GM19240 (cell line): Measurements from ENCODE around the gene FGF2.
"Not testable (repeated sequence)": the region's sequence is repeated elsewhere in the genome, so short reads cannot be mapped to it uniquely, and the experiment has no call there.

Source experiments
- DNase-seq: peaks from one replicate; pipeline ENCODE4 v3.0.0; 2011; ENCODE audit warnings: low spot score; ENCODE audit not compliant: insufficient read length

Gene FGF2

GRCh38 chr4:122826553-122827257, at the start of gene FGF2:
Gene FGF2, plus strand, starts transcription at chr4:122826831. Its CDS starts 344 bp downstream, at chr4:122827175.
- no peak for DNase-seq

GRCh38 chr4:122776916-122777315, 49.7 kb upstream of the FGF2 start:
- DNase-seq, result no peak

DNA sequence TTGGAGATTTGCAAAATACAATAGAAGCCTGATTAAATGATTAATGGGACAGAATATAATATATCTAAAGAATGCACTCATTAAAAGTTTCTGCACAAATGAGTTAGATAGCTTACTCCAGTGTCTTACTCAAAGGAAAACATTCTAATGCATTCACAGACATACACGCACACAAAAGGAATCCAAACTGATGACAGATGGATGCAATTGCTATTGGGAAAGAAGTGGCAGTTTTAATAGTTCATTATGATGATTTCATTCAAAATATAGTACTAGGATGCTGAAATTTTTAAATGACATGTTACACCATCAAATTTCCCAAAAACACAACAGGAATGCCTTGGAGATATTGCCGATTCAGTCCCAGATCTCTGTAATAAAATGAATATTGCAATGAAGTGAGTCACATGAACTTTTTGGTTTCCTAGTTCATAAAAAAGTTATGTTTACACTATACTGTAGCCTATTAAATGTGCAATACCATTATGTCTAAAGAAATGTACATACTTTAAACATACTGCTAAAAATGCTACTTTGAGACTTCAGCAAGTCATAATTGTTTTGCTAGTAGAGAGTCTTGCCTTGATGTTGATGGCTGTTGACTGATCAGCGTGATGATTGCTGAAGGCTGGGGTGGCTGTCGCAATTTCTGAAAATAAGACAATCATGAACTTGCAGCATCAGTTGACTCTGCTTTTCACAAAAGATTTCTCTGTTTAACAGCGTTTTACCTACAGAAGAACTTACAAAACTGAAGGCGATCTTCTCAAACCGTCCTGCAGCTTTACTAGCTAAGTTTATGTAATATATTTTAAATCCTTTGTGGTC, 48.6 kb upstream of the FGF2 start:
- DNase-seq, result no peak

DNA sequence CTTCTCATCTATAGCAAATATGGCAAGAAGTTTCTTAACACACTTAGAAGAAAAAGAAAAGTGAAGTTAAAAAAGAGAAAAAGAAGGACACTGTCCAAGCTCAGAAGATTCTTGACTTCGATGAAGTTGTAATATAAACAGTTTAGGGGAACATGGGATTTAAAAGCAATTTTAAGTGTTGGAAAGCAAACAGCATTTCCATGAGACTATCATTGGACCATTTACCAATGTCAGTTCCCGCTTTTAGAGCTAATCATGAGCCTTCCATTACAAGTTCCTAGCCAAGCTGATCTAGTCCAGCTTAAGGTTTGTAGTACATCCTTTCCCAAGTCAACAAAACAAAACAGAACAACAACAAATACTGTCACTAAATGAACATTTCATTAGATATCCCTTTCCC, 45.1 kb upstream of the FGF2 start:
- no peak for DNase-seq

DNA sequence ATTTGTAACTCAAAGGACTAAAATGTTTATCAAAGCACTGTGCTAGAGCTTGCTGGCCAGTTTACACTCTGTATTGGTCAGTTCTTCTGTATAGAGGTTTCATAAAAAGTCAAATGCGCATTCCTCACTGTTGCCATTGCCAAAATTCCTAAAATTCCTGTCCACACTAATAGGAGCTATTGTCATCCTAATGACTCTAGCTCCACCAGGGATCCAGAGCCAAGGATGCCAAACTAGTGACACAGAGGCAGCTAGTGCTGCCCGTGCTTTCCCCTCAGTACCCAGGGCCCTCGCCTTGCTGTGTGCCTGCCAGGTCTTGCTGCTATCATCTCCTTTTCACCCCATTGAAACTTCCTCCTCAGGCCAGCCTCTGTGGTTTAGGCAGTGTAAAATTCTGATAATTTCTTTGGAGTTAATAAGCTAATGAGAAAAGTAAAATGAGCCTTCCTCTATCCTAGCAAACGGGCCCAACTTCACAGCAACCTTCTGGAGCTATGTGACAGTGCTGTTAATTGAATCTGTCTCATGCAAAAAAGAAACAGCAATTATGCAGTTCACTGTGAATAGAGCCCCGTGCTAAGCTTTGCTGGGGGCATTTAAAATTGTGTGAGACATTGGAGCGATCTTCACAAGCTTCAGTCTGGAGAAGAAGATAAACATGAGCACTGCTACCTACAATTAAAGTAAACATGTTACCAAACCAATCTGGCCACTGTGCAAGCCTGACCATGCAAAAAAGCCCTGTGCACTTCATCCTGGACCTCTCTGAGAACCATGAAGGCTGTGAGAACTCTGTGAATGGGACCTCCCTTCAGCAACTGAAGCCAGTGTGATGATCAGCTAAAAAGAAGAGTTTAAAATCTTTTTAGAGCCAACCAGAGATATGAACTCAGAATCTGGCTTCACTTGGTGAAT, 43.1 kb upstream of the FGF2 start:
- DNase-seq, result no peak

GRCh38 chr4:122784261-122784660, 42.4 kb upstream of the FGF2 start:
- DNase-seq, result no peak

- no peak for DNase-seq
These were observed 41.5 kb upstream of the FGF2 start for GRCh38 chr4:122785099-122785498.

DNA sequence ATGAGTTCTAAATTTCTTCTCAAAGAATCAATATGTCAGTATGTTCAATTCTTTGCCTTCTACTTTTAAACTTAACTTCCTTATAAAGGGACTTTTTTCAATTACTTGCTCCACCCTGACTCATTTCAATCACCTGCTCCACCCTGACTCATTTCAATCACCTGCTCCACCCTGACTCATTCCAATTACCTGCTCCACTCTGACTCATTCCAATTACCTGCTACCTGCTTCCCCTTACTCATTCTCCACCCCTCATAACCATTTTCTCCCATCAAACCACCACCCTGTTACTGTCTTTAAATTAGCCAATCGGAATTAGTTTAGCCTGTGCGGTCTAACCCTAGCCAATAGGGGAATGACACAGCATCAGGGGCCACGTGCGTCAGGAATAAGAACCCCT, 40.3 kb upstream of the FGF2 start:
- not testable (repeated sequence) for DNase-seq

GRCh38 chr4:122786920-122787319, 39.7 kb upstream of the FGF2 start:
- not testable (repeated sequence) for DNase-seq

DNA sequence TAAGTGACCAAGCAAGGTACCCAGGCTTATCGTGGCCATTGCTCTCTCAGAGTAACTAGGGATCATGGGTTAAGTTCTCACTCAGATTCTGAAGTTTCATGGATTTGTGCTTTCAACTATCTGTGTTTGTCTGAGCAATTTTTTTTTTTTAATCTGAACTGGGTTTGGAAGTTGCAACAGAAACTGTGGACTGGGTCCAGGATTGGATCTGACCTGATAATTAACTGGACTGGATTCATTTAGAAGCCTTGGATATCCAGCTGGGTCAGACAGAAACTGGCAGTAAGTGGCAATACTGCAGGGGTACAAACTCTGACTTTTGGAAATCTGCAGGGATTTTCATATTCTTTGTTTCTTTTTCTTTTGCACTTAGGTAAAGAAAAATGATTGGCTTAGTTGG, 38.7 kb upstream of the FGF2 start:
- no peak for DNase-seq

- no peak for DNase-seq
These were observed 37.7 kb upstream of the FGF2 start for GRCh38 chr4:122788935-122789334.

DNA sequence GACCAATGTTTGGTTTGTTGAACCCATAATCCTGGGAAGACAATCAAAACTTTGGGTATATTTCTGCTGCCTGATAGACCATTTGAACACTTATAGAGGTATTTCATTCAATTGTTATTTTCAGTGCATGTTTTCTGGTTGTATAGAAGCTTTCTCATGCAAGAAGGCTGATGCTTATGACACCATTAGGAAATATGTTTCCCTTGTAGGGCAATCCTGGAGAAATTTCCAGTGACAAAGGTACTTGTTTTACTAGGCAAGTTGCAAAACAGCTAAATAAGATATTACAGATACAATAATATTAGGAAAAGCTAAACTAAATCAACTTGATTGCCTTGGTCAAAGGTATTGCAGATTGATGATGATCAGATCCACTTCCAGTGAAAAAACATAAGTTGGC, 32.8 kb upstream of the FGF2 start:
- DNase-seq, result no peak

- no peak for DNase-seq
These were observed 29.7 kb upstream of the FGF2 start for GRCh38 chr4:122796801-122797404.

DNA sequence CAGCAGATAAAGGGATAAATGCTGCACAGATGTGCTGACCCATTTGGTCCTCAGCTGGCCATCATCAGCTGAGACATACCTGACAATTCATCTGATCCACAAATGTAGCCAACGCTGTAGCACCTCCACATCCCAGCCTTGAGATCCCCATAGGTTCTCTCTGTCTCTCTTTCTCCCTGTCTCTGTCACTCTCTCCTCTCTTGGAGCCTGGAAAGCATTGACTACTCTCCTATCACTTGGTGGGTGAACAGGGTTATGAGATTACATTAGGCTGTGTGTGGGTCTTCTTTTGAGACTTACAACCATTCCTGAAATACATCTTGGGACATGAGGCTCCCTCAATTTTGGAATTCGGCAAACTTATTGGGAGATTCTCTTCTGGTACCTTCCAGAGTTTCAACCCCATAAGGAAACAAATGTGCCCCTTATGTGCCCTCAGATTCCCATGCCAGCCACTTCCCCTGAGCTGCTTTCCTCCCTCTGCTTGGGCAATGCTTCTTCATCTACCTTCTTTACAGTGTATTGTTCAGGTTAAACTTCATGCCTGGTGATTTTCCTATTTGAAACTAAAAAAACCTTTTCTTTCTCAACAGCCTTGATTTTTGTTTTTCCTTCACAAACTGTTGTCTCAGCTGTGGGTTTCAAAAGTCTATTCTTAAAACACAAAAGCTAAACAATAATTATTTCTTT, 29.1 kb upstream of the FGF2 start:
- DNase-seq, result no peak

DNA sequence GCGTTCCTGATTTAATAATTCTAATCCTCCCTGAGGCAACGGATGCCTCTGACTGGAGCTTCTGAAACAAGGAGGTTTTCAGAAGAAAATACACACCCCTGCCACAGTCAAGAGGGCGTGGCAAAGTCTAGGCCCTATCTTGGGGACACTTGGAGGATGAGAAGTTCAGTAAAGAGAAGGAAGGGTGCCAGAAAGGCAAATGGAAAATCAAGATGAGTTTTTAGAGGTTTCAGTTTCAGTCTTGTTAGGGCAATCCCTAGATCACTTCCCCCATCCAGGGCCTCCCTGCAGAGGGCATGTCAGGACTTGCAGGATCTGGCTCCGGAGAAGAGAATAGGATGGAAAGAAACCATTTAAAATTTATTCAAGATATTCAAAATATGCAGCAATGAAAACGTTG, 28.5 kb upstream of the FGF2 start:
- DNase-seq, result no peak

- no peak for DNase-seq
These were observed 27.7 kb upstream of the FGF2 start for GRCh38 chr4:122798917-122799316.

- DNase-seq, result no peak
These were observed 22.8 kb upstream of the FGF2 start for GRCh38 chr4:122803788-122804208.

DNA sequence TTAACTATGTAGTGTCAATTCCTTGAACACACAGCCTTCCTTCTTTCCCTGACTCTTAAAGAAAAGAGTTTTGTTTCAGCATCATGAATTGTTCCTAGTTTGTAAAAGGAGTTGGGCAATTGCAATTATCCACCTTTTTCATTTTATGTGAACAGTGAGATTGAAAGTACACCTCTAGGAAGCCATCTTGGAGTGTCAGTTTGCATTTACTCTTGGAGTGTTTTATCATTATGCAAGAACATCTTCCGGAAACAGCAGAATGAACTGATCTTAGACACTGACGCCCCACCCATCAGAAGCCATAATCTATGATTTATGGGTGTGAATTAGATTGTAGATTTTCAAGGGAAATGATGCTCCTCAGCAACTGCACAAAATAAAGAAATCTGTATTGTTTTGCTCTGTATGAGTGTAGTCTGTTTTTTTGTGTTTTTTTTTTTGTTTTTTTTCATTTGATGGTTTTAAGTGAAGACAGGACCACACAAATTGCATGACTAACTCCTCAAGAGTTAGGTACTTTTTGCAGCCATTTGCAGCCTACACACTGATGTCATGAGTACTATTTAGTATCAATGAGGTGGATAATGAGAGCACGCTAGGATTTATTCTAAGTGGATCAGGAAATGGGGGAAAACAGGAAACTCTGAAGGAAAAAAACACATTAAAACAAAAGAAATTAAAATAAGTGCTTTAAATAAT, 19.5 kb upstream of the FGF2 start:
- DNase-seq, result no peak

- no peak for DNase-seq
These were observed 16.0 kb upstream of the FGF2 start for GRCh38 chr4:122810669-122811068.

- not testable (repeated sequence) for DNase-seq
These were observed 14.8 kb upstream of the FGF2 start for GRCh38 chr4:122811781-122812180.
